ENCODE measurements around the gene GZF1.

The GZF1 gene

GRCh38 chr20:23370873-23371272 is 8.9 kb downstream of the GZF1 start:
- no peak for DNase-seq

GRCh38 chr20:23371496-23371895 is 9.5 kb downstream of the GZF1 start:
- DNase-seq = no peak

- DNase-seq = no peak
Measured at GRCh38 chr20:23374441-23374840, 12.5 kb downstream of the GZF1 start.

- no peak for DNase-seq
Measured at GRCh38 chr20:23375827-23376226, 13.8 kb downstream of the GZF1 start.

GRCh38 chr20:23379772-23380171 is 17.8 kb downstream of the GZF1 start:
- no peak for DNase-seq

- no peak for DNase-seq
Measured at GRCh38 chr20:23381876-23382275, 19.9 kb downstream of the GZF1 start.

- no peak for DNase-seq
Measured at GRCh38 chr20:23386304-23387117, 24.5 kb downstream of the GZF1 start.

GRCh38 chr20:23387118-23387443 is 25.1 kb downstream of the GZF1 start:
- no peak for DNase-seq

GRCh38 chr20:23390091-23390774 is 28.3 kb downstream of the GZF1 start:
- DNase-seq = no peak

- no peak for DNase-seq
Measured at GRCh38 chr20:23391707-23392310, 29.8 kb downstream of the GZF1 start.

GRCh38 chr20:23393996-23394775 is 32.2 kb downstream of the GZF1 start:
- DNase-seq = no peak

GRCh38 chr20:23396950-23397627 is 35.1 kb downstream of the GZF1 start:
- no peak for DNase-seq

GRCh38 chr20:23397961-23398360 is 36.0 kb downstream of the GZF1 start:
- DNase-seq = no peak

GRCh38 chr20:23399568-23400241 is 37.7 kb downstream of the GZF1 start:
- DNase-seq = no peak

GRCh38 chr20:23401051-23401450 is 39.1 kb downstream of the GZF1 start:
- DNase-seq = no peak

- no peak for DNase-seq
Measured at GRCh38 chr20:23403751-23404150, 41.8 kb downstream of the GZF1 start.

- DNase-seq = no peak
Measured at GRCh38 chr20:23404196-23404595, 42.2 kb downstream of the GZF1 start.

GRCh38 chr20:23406880-23407279 is 44.9 kb downstream of the GZF1 start:
- DNase-seq = no peak

GRCh38 chr20:23407781-23408464 is 45.9 kb downstream of the GZF1 start:
- DNase-seq = no peak

GRCh38 chr20:23408957-23409356 is 47.0 kb downstream of the GZF1 start:
- DNase-seq = no peak

- no peak for DNase-seq
Measured at GRCh38 chr20:23409800-23410199, 47.8 kb downstream of the GZF1 start.
